ENCODE measurements around the gene CRYGA. TPM values are rescaled to one million over a fixed set of nuclear protein-coding genes. Genes with fewer than 3 reads are reported as not detected.

CRYGA gene, protein sequence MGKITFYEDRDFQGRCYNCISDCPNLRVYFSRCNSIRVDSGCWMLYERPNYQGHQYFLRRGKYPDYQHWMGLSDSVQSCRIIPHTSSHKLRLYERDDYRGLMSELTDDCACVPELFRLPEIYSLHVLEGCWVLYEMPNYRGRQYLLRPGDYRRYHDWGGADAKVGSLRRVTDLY
- not detected for polyA plus RNA-seq (2013, experiment 1 of 4)
- not detected for polyA plus RNA-seq (2013, experiment 2 of 4)
- not detected for polyA plus RNA-seq (2013, experiment 3 of 4)
- not detected for polyA plus RNA-seq (2013, experiment 4 of 4)

DNA sequence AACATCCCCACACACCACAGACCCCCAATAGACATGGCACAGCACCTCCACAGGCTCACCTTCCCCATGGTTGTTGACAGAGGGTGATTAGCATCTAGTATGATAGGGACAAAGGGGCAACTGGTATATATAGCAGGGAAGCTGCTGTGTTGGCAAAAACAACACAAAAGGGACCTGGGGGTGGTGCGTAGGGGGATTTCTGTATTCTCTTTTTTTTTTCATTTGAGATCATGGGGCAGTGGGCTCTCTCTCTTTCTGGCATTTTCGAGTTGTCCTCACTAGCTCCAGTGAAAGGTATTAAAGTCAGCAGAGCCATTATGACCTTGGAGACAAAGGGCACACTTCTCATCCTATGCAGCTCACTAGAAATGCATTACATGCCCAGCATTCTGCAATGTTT is at the start of gene CRYGA:
Gene CRYGA (minus strand): TSS at position 101 of the 400 bp plus-strand sequence. CDS start 33 bp downstream, at position 68.
- no peaks in the 10 kb centered on the region for H3K9me3 ChIP-seq (ENCODE audit: control insufficient read depth, low read length)
- WGBS, 2 experiments = 55 to 79% methylated on average over 2 of the region's 2 CpGs
- H3K27ac ChIP-seq (ENCODE audit: insufficient read depth, low read depth, low read length, poor library complexity, severe bottlenecking) = no peak within 1 kb of the TSS
- no peaks in the 10 kb centered on the region for H3K4me1 ChIP-seq (ENCODE audit: control insufficient read depth, insufficient read depth, low read length)
- H3K36me3 ChIP-seq (ENCODE audit: control insufficient read depth, insufficient read depth, low read length) = no peaks in the 10 kb centered on the region
- H3K4me3 ChIP-seq (ENCODE audit: insufficient read depth, low read depth, low read length) = no peak within 1 kb of the TSS
- H3K27me3 ChIP-seq (ENCODE audit: control insufficient read depth, insufficient read depth, low read length, poor library complexity, severe bottlenecking) = no peaks in the 10 kb centered on the region

DNA sequence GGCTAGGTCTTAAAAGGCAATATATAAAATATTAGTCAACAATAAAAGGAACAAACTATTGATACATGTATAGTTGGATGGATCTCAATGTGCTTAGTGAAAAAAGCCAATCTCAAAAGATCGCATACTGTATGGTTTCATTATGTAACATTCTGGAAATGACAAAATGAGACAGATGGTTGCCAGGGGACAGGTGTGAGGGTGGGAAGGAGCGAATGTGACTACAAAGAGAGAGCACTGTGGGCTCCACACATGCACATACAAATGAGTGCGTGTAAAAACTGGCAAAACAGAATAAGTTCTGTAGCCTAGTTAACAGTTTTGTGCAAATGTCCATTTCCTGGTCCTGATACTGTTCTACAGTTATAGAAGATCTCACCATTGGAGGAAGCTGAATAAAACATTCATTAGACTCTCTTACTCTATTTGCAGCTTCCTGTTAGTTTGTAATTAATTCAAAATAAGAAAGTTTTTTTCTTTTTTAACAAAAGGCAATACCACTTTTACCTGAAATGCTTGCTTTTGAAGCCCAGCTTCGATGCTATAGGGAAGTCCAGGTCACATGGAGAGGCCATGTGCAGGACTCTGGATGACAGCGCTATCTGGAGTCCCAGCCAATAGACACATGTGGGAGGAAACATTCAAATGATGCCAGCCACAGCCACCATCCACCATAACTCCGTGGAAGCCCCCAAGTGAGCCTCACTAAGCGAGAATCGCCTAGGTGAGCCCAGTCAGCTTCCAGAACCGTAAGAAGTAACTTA is 47.5 kb upstream of the CRYGA start:
- H3K27me3 ChIP-seq (ENCODE audit: control insufficient read depth, insufficient read depth, low read length, poor library complexity, severe bottlenecking) = no peaks in the 10 kb centered on the region
- H3K9me3 ChIP-seq (ENCODE audit: control insufficient read depth, low read length) = no peaks in the 10 kb centered on the region
- 93 to 94% methylated on average over 9 of the region's 9 CpGs for WGBS, 2 experiments
- H3K4me3 ChIP-seq (ENCODE audit: insufficient read depth, low read depth, low read length) = no peak overlapping the region
- no peaks in the 10 kb centered on the region for H3K4me1 ChIP-seq (ENCODE audit: control insufficient read depth, insufficient read depth, low read length)
- no peak overlapping the region for H3K27ac ChIP-seq (ENCODE audit: insufficient read depth, low read depth, low read length, poor library complexity, severe bottlenecking)
- H3K36me3 ChIP-seq (ENCODE audit: control insufficient read depth, insufficient read depth, low read length) = no peaks in the 10 kb centered on the region

DNA sequence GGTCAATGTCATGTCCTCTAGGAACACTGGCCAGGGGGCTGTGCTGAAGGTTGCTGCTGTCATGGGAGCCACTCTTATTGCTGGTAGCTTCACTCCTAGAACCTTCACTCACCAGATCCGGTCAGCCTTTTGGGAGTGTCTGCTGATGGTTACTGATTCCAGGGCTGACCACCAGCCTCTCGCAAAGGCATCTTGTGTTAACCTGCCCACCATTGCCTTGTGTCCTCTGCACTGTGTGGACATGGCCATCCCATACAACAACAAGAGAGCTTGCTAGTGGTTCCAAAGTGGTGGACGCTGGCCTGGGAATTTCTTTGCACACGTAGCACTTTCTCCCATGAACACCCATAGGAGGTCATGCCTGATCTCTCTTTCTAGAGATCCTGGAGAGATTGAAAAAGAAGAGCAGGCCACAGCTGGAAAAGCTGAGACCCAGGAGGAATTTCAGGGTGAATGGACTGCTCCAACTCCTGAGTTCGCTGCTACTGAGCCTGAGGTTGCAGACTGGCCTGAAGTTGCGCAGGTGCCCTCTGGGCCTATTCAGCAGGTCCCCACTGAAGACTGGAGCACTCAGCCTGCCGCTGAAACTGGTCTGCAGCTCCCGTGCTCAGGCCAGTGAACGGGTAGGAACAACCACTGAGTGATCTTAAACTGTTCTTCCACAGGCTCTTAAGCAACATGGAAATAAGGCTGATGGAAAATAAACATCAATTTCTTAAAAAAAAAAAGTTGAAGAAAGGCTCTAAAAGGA is 45.1 kb upstream of the CRYGA start:
- Histone ChIP-seq H3K4me3 (ENCODE audit: insufficient read depth, low read depth, low read length) (no peak overlapping the region), H3K27ac (ENCODE audit: insufficient read depth, low read depth, low read length, poor library complexity, severe bottlenecking) (no peak overlapping the region)
- WGBS, 2 experiments = 92 to 93% methylated on average over 9 of the region's 9 CpGs

DNA sequence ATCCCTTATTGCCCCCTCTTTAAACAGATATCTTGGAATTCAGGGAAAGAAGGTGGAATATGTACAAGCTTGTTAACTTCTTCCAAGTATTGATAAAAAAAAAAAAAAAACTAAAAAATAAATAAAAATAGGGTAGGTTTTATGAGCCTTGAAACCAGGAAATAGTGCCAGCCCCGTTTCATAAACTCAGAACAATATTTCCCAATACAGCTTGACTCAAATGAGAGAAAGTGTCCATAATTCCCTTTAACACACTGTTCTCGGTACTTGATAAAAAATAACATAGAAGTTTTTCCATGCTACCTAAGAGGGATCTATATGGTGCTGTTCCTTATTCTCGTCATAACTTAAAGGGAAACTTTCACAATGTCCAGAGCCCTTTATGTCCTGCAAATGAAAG is 44.4 kb upstream of the CRYGA start:
- no peaks in the 10 kb centered on the region for H3K4me1 ChIP-seq (ENCODE audit: control insufficient read depth, insufficient read depth, low read length)
- no peaks in the 10 kb centered on the region for H3K27me3 ChIP-seq (ENCODE audit: control insufficient read depth, insufficient read depth, low read length, poor library complexity, severe bottlenecking)
- H3K9me3 ChIP-seq (ENCODE audit: control insufficient read depth, low read length) = no peaks in the 10 kb centered on the region
- 93% methylated on average over 3 of the region's 3 CpGs for WGBS, 2 experiments
- no peak overlapping the region for H3K27ac ChIP-seq (ENCODE audit: insufficient read depth, low read depth, low read length, poor library complexity, severe bottlenecking)
- H3K4me3 ChIP-seq (ENCODE audit: insufficient read depth, low read depth, low read length) = no peak overlapping the region
- no peaks in the 10 kb centered on the region for H3K36me3 ChIP-seq (ENCODE audit: control insufficient read depth, insufficient read depth, low read length)

More for the DNA sequence above, 45.1 kb upstream of the CRYGA start:
- H3K36me3 ChIP-seq (ENCODE audit: control insufficient read depth, insufficient read depth, low read length) = no peaks in the 10 kb centered on the region
- no peaks in the 10 kb centered on the region for H3K9me3 ChIP-seq (ENCODE audit: control insufficient read depth, low read length)
- no peaks in the 10 kb centered on the region for H3K4me1 ChIP-seq (ENCODE audit: control insufficient read depth, insufficient read depth, low read length)
- no peaks in the 10 kb centered on the region for H3K27me3 ChIP-seq (ENCODE audit: control insufficient read depth, insufficient read depth, low read length, poor library complexity, severe bottlenecking)

DNA sequence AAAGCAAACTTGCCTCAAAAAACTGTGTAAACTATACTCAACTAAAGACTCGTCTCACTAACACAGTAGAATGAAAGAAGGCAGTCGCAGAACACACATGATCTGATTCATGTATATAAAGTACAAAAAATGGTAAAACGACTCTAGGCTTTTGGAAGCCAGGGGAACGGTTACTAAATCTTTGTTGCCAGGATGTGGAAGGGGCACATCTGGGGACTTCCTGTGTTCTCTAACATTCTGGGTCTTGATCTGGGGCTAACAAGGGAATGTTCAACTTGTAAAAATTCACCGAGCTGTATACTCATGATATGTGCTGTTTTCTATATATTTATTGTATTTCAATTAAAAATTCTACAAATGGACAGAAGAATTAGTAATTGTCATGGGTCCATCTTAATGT is 40.8 kb upstream of the CRYGA start:
- H3K4me3 ChIP-seq (ENCODE audit: insufficient read depth, low read depth, low read length) = no peak overlapping the region
- H3K27ac ChIP-seq (ENCODE audit: insufficient read depth, low read depth, low read length, poor library complexity, severe bottlenecking) = no peak overlapping the region
- 96 to 99% methylated on average over 4 of the region's 5 CpGs for WGBS, 2 experiments
- no peaks in the 10 kb centered on the region for H3K27me3 ChIP-seq (ENCODE audit: control insufficient read depth, insufficient read depth, low read length, poor library complexity, severe bottlenecking)
- H3K36me3 ChIP-seq (ENCODE audit: control insufficient read depth, insufficient read depth, low read length) = no peaks in the 10 kb centered on the region
- H3K4me1 ChIP-seq (ENCODE audit: control insufficient read depth, insufficient read depth, low read length) = no peaks in the 10 kb centered on the region
- no peaks in the 10 kb centered on the region for H3K9me3 ChIP-seq (ENCODE audit: control insufficient read depth, low read length)

DNA sequence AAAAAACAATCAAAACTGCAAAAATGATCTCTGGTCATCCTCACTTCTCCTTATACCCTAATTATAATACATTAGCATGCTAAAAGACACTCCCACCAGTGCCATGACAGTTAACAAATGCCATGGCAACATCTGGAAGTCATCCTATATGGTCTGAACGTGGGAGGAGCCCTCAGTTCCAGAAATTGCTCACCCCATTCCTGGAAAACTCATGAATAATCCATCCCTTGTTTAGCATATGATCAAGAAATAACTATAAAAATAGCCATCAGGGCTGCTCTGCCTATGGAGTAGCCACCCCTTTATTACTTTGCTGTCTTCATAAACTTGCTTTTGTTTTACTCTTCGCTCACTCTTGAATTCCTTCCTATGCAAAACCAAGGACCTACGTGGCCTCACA is 32.1 kb upstream of the CRYGA start:
- Histone ChIP-seq H3K4me1 (ENCODE audit: control insufficient read depth, insufficient read depth, low read length) (peaks cover 4% of the 10 kb centered on the region), H3K9me3 (ENCODE audit: control insufficient read depth, low read length) (no peaks in the 10 kb centered on the region), H3K27ac (ENCODE audit: insufficient read depth, low read depth, low read length, poor library complexity, severe bottlenecking) (no peak overlapping the region), H3K36me3 (ENCODE audit: control insufficient read depth, insufficient read depth, low read length) (no peaks in the 10 kb centered on the region), H3K4me3 (ENCODE audit: insufficient read depth, low read depth, low read length) (no peak overlapping the region), H3K27me3 (ENCODE audit: control insufficient read depth, insufficient read depth, low read length, poor library complexity, severe bottlenecking) (no peaks in the 10 kb centered on the region)
- WGBS, 2 experiments = 94% methylated on average over 3 of the region's 3 CpGs

DNA sequence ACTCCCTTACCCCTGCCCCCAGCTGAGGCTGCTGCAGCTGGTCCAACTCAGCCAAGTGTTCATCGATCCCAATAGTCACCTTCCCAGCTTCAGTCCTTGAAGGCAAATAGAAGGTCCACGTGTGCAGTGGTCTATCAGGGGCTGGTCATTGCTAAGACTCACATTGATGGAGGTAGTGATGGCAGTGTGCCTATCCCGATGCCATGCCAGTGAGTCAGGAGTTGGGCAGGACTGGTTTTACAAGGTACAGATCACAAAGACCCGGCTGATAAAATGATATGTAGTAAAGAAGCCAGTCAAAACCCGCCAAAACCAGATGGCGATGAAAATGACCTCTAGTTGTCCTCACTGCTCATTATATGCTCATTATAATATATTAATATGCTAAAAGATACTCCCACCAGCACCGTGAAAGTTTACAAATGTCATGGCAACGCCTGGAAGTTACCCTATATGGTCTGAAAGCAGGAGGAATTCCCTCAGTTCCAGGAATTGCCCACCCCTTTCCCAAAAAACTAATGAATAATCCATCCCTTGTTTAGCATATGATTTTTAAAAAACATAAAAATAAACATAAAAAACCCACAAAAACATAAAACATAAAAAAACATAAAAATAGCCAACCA is 29.3 kb upstream of the CRYGA start:
- Histone ChIP-seq H3K9me3 (ENCODE audit: control insufficient read depth, low read length) (no peaks in the 10 kb centered on the region), H3K27ac (ENCODE audit: insufficient read depth, low read depth, low read length, poor library complexity, severe bottlenecking) (no peak overlapping the region), H3K4me1 (ENCODE audit: control insufficient read depth, insufficient read depth, low read length) (peaks cover 26% of the 10 kb centered on the region), H3K27me3 (ENCODE audit: control insufficient read depth, insufficient read depth, low read length, poor library complexity, severe bottlenecking) (no peaks in the 10 kb centered on the region), H3K36me3 (ENCODE audit: control insufficient read depth, insufficient read depth, low read length) (no peaks in the 10 kb centered on the region), H3K4me3 (ENCODE audit: insufficient read depth, low read depth, low read length) (no peak overlapping the region)
- WGBS, 2 experiments = 93% methylated on average over 7 to 8 of the region's 8 CpGs

DNA sequence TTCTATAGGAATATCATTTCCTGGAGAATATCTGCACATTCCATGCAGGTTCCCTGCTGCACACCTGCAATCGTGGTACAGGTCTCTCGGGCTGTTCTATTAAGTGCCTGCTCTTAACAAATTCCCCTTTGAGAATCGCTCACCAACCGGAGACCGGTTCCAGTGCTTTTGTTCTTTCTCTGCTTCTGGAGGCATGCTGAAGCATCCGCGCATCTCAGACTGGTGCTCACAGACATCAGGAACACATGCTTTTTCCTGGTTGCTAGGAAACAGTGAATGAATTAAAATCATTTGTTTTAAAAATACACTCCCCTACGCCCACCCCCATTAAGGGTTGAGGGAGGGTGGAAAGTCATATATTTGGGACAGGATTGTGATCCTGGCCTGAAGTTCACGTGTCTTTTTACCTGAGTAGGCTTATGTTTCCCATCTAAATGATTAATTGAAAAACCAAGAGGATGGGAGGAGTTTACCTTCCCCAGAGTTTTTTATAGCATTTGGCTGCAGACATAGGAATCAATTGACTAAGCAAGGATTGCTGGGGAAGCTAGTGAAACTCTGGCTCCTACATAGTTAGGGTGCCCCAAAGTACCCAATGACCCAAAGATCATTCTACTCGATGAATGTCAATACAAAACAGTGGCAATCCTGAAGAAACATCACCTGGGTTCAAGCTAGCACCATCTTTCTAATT is 26.6 kb upstream of the CRYGA start, which contains the start of gene C2orf80:
Gene C2orf80 (minus strand): TSS at position 221 of the 694 bp plus-strand sequence. CDS start 3,044 bp downstream, outside the sequence.
- Histone ChIP-seq H3K27ac (ENCODE audit: insufficient read depth, low read depth, low read length, poor library complexity, severe bottlenecking) (peak within 1 kb of the TSS; percentile 91), H3K4me3 (ENCODE audit: insufficient read depth, low read depth, low read length) (no peak within 1 kb of the TSS), H3K4me1 (ENCODE audit: control insufficient read depth, insufficient read depth, low read length) (peaks cover 34% of the 10 kb centered on the region), H3K36me3 (ENCODE audit: control insufficient read depth, insufficient read depth, low read length) (no peaks in the 10 kb centered on the region), H3K9me3 (ENCODE audit: control insufficient read depth, low read length) (no peaks in the 10 kb centered on the region), H3K27me3 (ENCODE audit: control insufficient read depth, insufficient read depth, low read length, poor library complexity, severe bottlenecking) (no peaks in the 10 kb centered on the region)
- WGBS, 2 experiments = 53 to 69% methylated on average over 9 to 10 of the region's 10 CpGs

DNA sequence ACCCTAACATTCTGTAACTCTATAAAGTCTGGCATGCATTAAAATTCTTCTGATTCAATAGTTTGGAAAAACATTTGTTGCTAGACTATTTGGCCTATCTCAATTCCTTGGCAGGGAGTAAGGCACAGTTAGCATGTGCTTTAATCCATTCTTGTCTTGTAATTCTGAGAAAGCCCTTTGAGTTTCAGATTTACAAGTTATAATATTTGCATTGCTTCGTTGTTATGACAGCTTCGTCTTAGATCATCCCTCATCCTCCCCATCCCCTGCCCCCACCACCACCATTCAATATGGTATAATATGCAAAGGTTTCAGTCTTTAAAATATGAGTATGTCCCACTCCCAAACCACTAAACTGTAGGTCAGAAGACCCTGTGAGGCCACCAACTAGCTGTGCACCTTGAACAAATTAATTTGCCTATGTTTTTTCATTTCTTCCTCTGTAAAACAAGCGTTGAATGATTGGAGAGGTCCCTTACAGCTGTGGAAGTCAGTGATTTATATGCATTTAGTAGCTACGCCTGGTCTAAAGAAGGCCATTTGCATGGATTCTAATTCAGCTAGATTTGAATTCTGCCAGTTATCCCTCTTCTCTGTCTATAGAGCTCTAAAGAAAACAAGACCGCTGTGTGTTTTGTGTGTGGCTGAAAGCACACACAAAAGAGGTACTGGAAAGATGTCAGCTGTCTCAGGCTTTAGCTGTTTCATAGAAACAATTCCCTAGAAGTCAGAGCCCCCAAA is 25.9 kb upstream of the CRYGA start:
- WGBS, 2 experiments = 51 to 75% methylated on average over 3 of the region's 5 CpGs
- Histone ChIP-seq H3K4me1 (ENCODE audit: control insufficient read depth, insufficient read depth, low read length) (peaks cover 41% of the 10 kb centered on the region), H3K4me3 (ENCODE audit: insufficient read depth, low read depth, low read length) (no peak overlapping the region), H3K27ac (ENCODE audit: insufficient read depth, low read depth, low read length, poor library complexity, severe bottlenecking) (peak overlapping the region; percentile 91), H3K27me3 (ENCODE audit: control insufficient read depth, insufficient read depth, low read length, poor library complexity, severe bottlenecking) (no peaks in the 10 kb centered on the region), H3K9me3 (ENCODE audit: control insufficient read depth, low read length) (no peaks in the 10 kb centered on the region), H3K36me3 (ENCODE audit: control insufficient read depth, insufficient read depth, low read length) (no peaks in the 10 kb centered on the region)
